SK-N-SH (cell line): ENCODE measurements around the gene UBLCP1.

ENCODE experiments used
- CTCF ChIP-seq: fragments of 200-600 bp; sonication (generic); IDR thresholded peaks from 2 replicates; pipeline ENCODE4 v1.6.1; 2017; ENCODE audit warnings: antibody characterized with exemption, mild to moderate bottlenecking, moderate library complexity
- EZH2phosphoT487 ChIP-seq: fragments of 200-600 bp; sonication (generic); IDR thresholded peaks from 2 replicates; pipeline ENCODE4 v1.6.1; 2017; ENCODE audit warnings: low read depth, mixed run types, mild to moderate bottlenecking, antibody characterized with exemption, moderate library complexity, borderline replicate concordance
- FOXJ3 ChIP-seq: sonication (generic); formaldehyde crosslinking; IDR thresholded peaks from 2 replicates; pipeline ENCODE4 v1.5.1; 2020; ENCODE audit warnings: mild to moderate bottlenecking, missing genetic modification reagents
- FOXM1 ChIP-seq: IDR thresholded peaks from 2 replicates; pipeline ENCODE4 v1.4.0; 2012; ENCODE audit warnings: low read depth, mild to moderate bottlenecking
- PBX3 ChIP-seq: IDR thresholded peaks from 2 replicates; pipeline ENCODE4; 2012
- POLR2AphosphoS5 ChIP-seq: IDR thresholded peaks from 2 replicates; pipeline ENCODE4 v1.6.1; 2012; ENCODE audit warnings: low read depth, low read length
- TAF1 ChIP-seq: IDR thresholded peaks from 2 replicates; pipeline ENCODE4 v1.6.1; 2012; ENCODE audit warnings: low read depth, mild to moderate bottlenecking, low read length, moderate library complexity, borderline replicate concordance
- ZBTB33 ChIP-seq: IDR thresholded peaks from 2 replicates; pipeline ENCODE4 v1.4.0; 2012; ENCODE audit warnings: low read depth, borderline replicate concordance

GRCh38 chr5:159319363-159319762 lies 56.3 kb downstream of the UBLCP1 start:
- TF ChIP-seq CTCF (no peak), PBX3 (no peak), FOXJ3 (no peak), POLR2AphosphoS5 (no peak), TAF1 (no peak), EZH2phosphoT487 (no peak), ZBTB33 (no peak), FOXM1 (no peak)
